SJSA1 (cell line): ENCODE results near the gene EXOC2. TPM values are rescaled to one million over a fixed set of nuclear protein-coding genes. Genes with fewer than 3 reads are reported as not detected.
A peak's percentile ranks its signal among the peaks of the same experiment; 100 is the strongest.

Source experiments
- DNase-seq, 2 experiments: peaks; one replicate each; pipeline ENCODE4 v3.0.0-alpha.2; 2015 to 2020; ENCODE audit warnings: low spot score in 2 of 2, low read depth in 1 of 2
- H3K27ac ChIP-seq: fragments of 250-450 bp; sonication (Bioruptor Pico); 2 replicates; pipeline ENCODE4 v1.5.1; 2020; ENCODE audit warnings: mild to moderate bottlenecking, moderate library complexity
- H3K27me3 ChIP-seq: fragments of 250-450 bp; sonication (Bioruptor Pico); replicated peaks from 2 replicates; pipeline ENCODE4 v1.5.1; 2020; ENCODE audit warnings: mild to moderate bottlenecking, moderate library complexity
- H3K36me3 ChIP-seq: fragments of 250-450 bp; sonication (Bioruptor Pico); 2 replicates; pipeline ENCODE4 v1.5.1; 2020; ENCODE audit warnings: mild to moderate bottlenecking
- H3K4me1 ChIP-seq: fragments of 250-450 bp; sonication (Bioruptor Pico); replicated peaks from 2 replicates; pipeline ENCODE4 v1.6.1; 2021; ENCODE audit warnings: mild to moderate bottlenecking
- H3K4me3 ChIP-seq: fragments of 250-450 bp; sonication (Bioruptor Pico); 2 replicates; pipeline ENCODE4 v1.5.1; 2020; ENCODE audit warnings: mild to moderate bottlenecking
- H3K9me3 ChIP-seq: fragments of 250-450 bp; sonication (Bioruptor Pico); replicated peaks from 2 replicates; pipeline ENCODE4 v1.5.1; 2020; ENCODE audit warnings: mild to moderate bottlenecking
- total RNA-seq: library from RNA; depleted of rRNA; stranded (reverse); fragments of >200 nt; shearing (Covaris generic); gene quantifications from 2 replicates; pipeline ENCODE4 v1.2.3, GENCODE V29; 2014; rRNA removed

The EXOC2 gene
- 60.8 and 86.5 TPM in 2 replicates for total RNA-seq

- peak; percentile 81 to 89 for DNase-seq
- Histone ChIP-seq H3K36me3 (peaks cover 31% of the 10 kb centered on the region), H3K4me1 (peaks cover 26% of the 10 kb centered on the region), H3K27me3 (no peaks in the 10 kb centered on the region), H3K9me3 (no peaks in the 10 kb centered on the region), H3K27ac (peak within 1 kb of the TSS; percentile 73), H3K4me3 (peak within 1 kb of the TSS; percentile 93)
These were observed at the start of gene EXOC2 for GRCh38 chr6:692858-693722. EXOC2 (minus strand) TSS chr6:693139; CDS start chr6:637818, 55,321 bp downstream.

- DNase-seq, result no peak
- Histone ChIP-seq H3K4me1 (no peaks in the 10 kb centered on the region), H3K4me3 (no peak overlapping the region), H3K36me3 (no peaks in the 10 kb centered on the region), H3K9me3 (no peaks in the 10 kb centered on the region), H3K27ac (no peak overlapping the region), H3K27me3 (no peaks in the 10 kb centered on the region)
These were observed 48.7 kb upstream of the EXOC2 start for GRCh38 chr6:741410-742339.

GRCh38 chr6:736657-737446 lies 43.9 kb upstream of the EXOC2 start:
- H3K4me3 ChIP-seq, result no peak overlapping the region
- DNase-seq, result no peak
- H3K9me3 ChIP-seq, result no peaks in the 10 kb centered on the region
- H3K27me3 ChIP-seq, result no peaks in the 10 kb centered on the region
- peaks cover 8% of the 10 kb centered on the region for H3K4me1 ChIP-seq
- H3K36me3 ChIP-seq, result peaks cover 5% of the 10 kb centered on the region; the same call in 1 of the 2 replicates
- H3K27ac ChIP-seq, result no peak overlapping the region

- Histone ChIP-seq H3K36me3 (peaks cover 6% of the 10 kb centered on the region; the same call in 1 of the 2 replicates), H3K27me3 (no peaks in the 10 kb centered on the region), H3K9me3 (no peaks in the 10 kb centered on the region), H3K4me3 (no peak overlapping the region), H3K4me1 (peaks cover 17% of the 10 kb centered on the region), H3K27ac (no peak overlapping the region)
- DNase-seq, result no peak
These were observed 40.7 kb upstream of the EXOC2 start for GRCh38 chr6:733431-734219.

- peaks cover 17% of the 10 kb centered on the region for H3K4me1 ChIP-seq
- no peak overlapping the region for H3K4me3 ChIP-seq
- H3K36me3 ChIP-seq, result peaks cover 10% of the 10 kb centered on the region; the same call in 1 of the 2 replicates
- no peaks in the 10 kb centered on the region for H3K27me3 ChIP-seq
- no peak overlapping the region; the same call in 1 of the 2 replicates for H3K27ac ChIP-seq
- H3K9me3 ChIP-seq, result no peaks in the 10 kb centered on the region
- DNase-seq, result no peak
These were observed 39.0 kb upstream of the EXOC2 start for GRCh38 chr6:731924-732323.

GRCh38 chr6:729606-730320 lies 36.8 kb upstream of the EXOC2 start:
- peaks cover 10% of the 10 kb centered on the region; the same call in 1 of the 2 replicates for H3K36me3 ChIP-seq
- no peaks in the 10 kb centered on the region for H3K9me3 ChIP-seq
- DNase-seq, result no peak
- H3K4me1 ChIP-seq, result peaks cover 17% of the 10 kb centered on the region
- no peak overlapping the region for H3K27ac ChIP-seq
- H3K27me3 ChIP-seq, result no peaks in the 10 kb centered on the region
- no peak overlapping the region for H3K4me3 ChIP-seq

GRCh38 chr6:727856-728255 lies 34.9 kb upstream of the EXOC2 start:
- H3K27me3 ChIP-seq, result no peaks in the 10 kb centered on the region

GRCh38 chr6:723540-723939 lies 30.6 kb upstream of the EXOC2 start:
- no peaks in the 10 kb centered on the region for H3K27me3 ChIP-seq
- no peak for DNase-seq
- peaks cover 8% of the 10 kb centered on the region for H3K4me1 ChIP-seq
- no peak overlapping the region for H3K4me3 ChIP-seq
- no peak overlapping the region for H3K27ac ChIP-seq
- 0 out of 2 replicates have a peak, but pooled peaks cover 3% of the 10 kb centered on the region for H3K36me3 ChIP-seq
- H3K9me3 ChIP-seq, result no peaks in the 10 kb centered on the region

More at GRCh38 chr6:727856-728255, 34.9 kb upstream of the EXOC2 start:
- H3K36me3 ChIP-seq, result 0 out of 2 replicates have a peak, but pooled peaks cover 5% of the 10 kb centered on the region
- no peaks in the 10 kb centered on the region for H3K9me3 ChIP-seq
- no peak overlapping the region for H3K4me3 ChIP-seq
- H3K4me1 ChIP-seq, result peaks cover 15% of the 10 kb centered on the region
- DNase-seq, result no peak
- no peak overlapping the region for H3K27ac ChIP-seq

GRCh38 chr6:722608-723007 lies 29.7 kb upstream of the EXOC2 start:
- Histone ChIP-seq H3K36me3 (no peaks in the 10 kb centered on the region), H3K4me1 (peaks cover 8% of the 10 kb centered on the region), H3K27me3 (no peaks in the 10 kb centered on the region), H3K9me3 (no peaks in the 10 kb centered on the region), H3K4me3 (no peak overlapping the region), H3K27ac (peak overlapping the region; percentile 47)
- DNase-seq, result no peak

GRCh38 chr6:722077-722524 lies 29.2 kb upstream of the EXOC2 start:
- Histone ChIP-seq H3K27ac (peak overlapping the region; percentile 47), H3K36me3 (no peaks in the 10 kb centered on the region), H3K4me3 (no peak overlapping the region), H3K9me3 (no peaks in the 10 kb centered on the region), H3K27me3 (no peaks in the 10 kb centered on the region), H3K4me1 (peaks cover 8% of the 10 kb centered on the region)
- DNase-seq, result peak; percentile 72 to 90

- DNase-seq, result no peak
- peaks cover 42% of the 10 kb centered on the region for H3K4me1 ChIP-seq
- no peaks in the 10 kb centered on the region for H3K36me3 ChIP-seq
- H3K27ac ChIP-seq, result no peak overlapping the region
- no peaks in the 10 kb centered on the region for H3K9me3 ChIP-seq
- H3K4me3 ChIP-seq, result no peak overlapping the region
- H3K27me3 ChIP-seq, result no peaks in the 10 kb centered on the region
These were observed 25.4 kb upstream of the EXOC2 start for GRCh38 chr6:718345-718744.

- peaks cover 42% of the 10 kb centered on the region for H3K4me1 ChIP-seq
- no peaks in the 10 kb centered on the region for H3K36me3 ChIP-seq
- H3K9me3 ChIP-seq, result no peaks in the 10 kb centered on the region
- no peak overlapping the region for H3K27ac ChIP-seq
- no peaks in the 10 kb centered on the region for H3K27me3 ChIP-seq
- no peak overlapping the region for H3K4me3 ChIP-seq
- no peak for DNase-seq
These were observed 24.2 kb upstream of the EXOC2 start for GRCh38 chr6:717135-717534.
